K562 (cell line): Measurements from ENCODE around the gene EGR1. TPM values are rescaled to one million over a fixed set of nuclear protein-coding genes. Genes with fewer than 3 reads are reported as not detected.

Experiments
- ESRRA ChIP-seq: fragments of 450-650 bp; IDR thresholded peaks from 2 replicates; pipeline ENCODE4 v1.6.1; 2014; ENCODE audit warnings: low read depth, mild to moderate bottlenecking, moderate library complexity, borderline replicate concordance
- FOXA3 ChIP-seq, 2 experiments: fragments of 450-650 bp in 1 of 2; sonication (generic) in 1 of 2; formaldehyde crosslinking; IDR thresholded peaks in 1 of 2; conservative IDR thresholded peaks in 1 of 2; 2 replicates each; pipeline versions ENCODE4 v1.4.0 to v1.8.0; 2020 to 2022; ENCODE audit warnings: mild to moderate bottlenecking in 2 of 2, missing genetic modification reagents in 1 of 2
- FOXJ2 ChIP-seq: fragments of 200-800 bp; sonication (Bioruptor generic); IDR thresholded peaks from 2 replicates; pipeline ENCODE4 v1.6.1; 2016; ENCODE audit warnings: missing genetic modification characterization, missing compliant biosample characterization
- GMEB1 ChIP-seq: fragments of 250-450 bp; sonication (Bioruptor Pico); IDR thresholded peaks from 2 replicates; pipeline ENCODE4 v1.4.0; 2020; ENCODE audit warnings: mild to moderate bottlenecking
- HDGF ChIP-seq: fragments of 450-650 bp; IDR thresholded peaks from 2 replicates; pipeline ENCODE4 v1.6.1; 2016
- HMBOX1 ChIP-seq: sonication (generic); IDR thresholded peaks from 2 replicates; pipeline ENCODE4 v1.6.1; 2016
- KDM2B ChIP-seq: fragments of 250-450 bp; sonication (Bioruptor Pico); IDR thresholded peaks from 2 replicates; pipeline ENCODE4 v1.8.0; 2021; ENCODE audit warnings: mild to moderate bottlenecking, moderate library complexity
- MAFF ChIP-seq: IDR thresholded peaks from 2 replicates; pipeline ENCODE4 v1.6.1; 2012; ENCODE audit warnings: low read length, improper control_type of control experiment
- MAX ChIP-seq: sonication (generic); formaldehyde crosslinking; IDR thresholded peaks from 2 replicates; pipeline ENCODE4 v1.9.0; 2022; ENCODE audit warnings: mild to moderate bottlenecking, missing genetic modification reagents
- MBD2 ChIP-seq: sonication (generic); IDR thresholded peaks from 2 replicates; pipeline ENCODE4 v1.6.1; 2016; ENCODE audit warnings: low read depth, borderline replicate concordance
- STAT5B ChIP-seq: fragments of 250-450 bp; sonication (Bioruptor Pico); IDR thresholded peaks from 2 replicates; pipeline ENCODE4 v1.8.0; 2021; ENCODE audit warnings: mild to moderate bottlenecking, inconsistent platforms
- STAT6 ChIP-seq: sonication (generic); formaldehyde crosslinking; IDR thresholded peaks from 2 replicates; pipeline ENCODE4 v1.8.1; 2023; ENCODE audit warnings: mild to moderate bottlenecking, missing genetic modification reagents
- TAF9B ChIP-seq: fragments of 450-650 bp; IDR thresholded peaks from 2 replicates; pipeline ENCODE4 v1.6.1; 2018; ENCODE audit warnings: mild to moderate bottlenecking; ENCODE audit not compliant: partially characterized antibody
- TSC22D4 ChIP-seq: fragments of 450-650 bp; IDR thresholded peaks from 2 replicates; pipeline ENCODE4 v1.6.1; 2016; ENCODE audit warnings: missing genetic modification characterization, missing biosample characterization, control low read depth
- U2AF2 ChIP-seq: fragments of 200-400 bp; formaldehyde crosslinking; optimal IDR thresholded peaks from 2 replicates; pipeline ENCODE3; 2017; ENCODE audit warnings: low read depth, mild to moderate bottlenecking, low read length
- YY1 ChIP-seq, 3 experiments: IDR thresholded peaks; 2 replicates each; pipeline ENCODE4 v1.6.1; 2011; ENCODE audit warnings: low read length in 2 of 3, mild to moderate bottlenecking in 2 of 3, moderate library complexity in 2 of 3, borderline replicate concordance in 1 of 3, control low read depth in 1 of 3, low read depth in 1 of 3; ENCODE audit not compliant: insufficient read depth in 3 of 3, insufficient replicate concordance in 2 of 3, control insufficient read depth in 1 of 3, insufficient read length in 1 of 3; ENCODE audit errors: extremely low read depth in 1 of 3
- ZEB2 ChIP-seq: fragments of 450-650 bp; IDR thresholded peaks from 2 replicates; pipeline ENCODE4 v1.6.1; 2016
- ZNF175 ChIP-seq: fragments of 200-800 bp; sonication (Bioruptor generic); IDR thresholded peaks from 2 replicates; pipeline ENCODE4 v1.6.1; 2016; ENCODE audit warnings: low read depth, mild to moderate bottlenecking, missing genetic modification characterization, missing compliant biosample characterization
- polyA plus RNA-seq, 8 experiments: library from polyadenylated mRNA; depleted of rRNA in 4 of 8; stranded (reverse) in 5 of 8; unstranded in 3 of 8; fragments of >200 nt; fragmentation: Nextera tagmentation in 2 of 8; fragmentation: Illumina TruSeq in 1 of 8; extraction: Ambion mirVana in 2 of 8; extraction: Trizol in 1 of 8; gene quantifications; 2 replicates each; pipeline versions ENCODE4 v1.2.1 to v1.2.3, GENCODE V29; 2011 to 2014; ENCODE audit warnings: inconsistent platforms in 1 of 8, missing spikeins in 1 of 8
- total RNA-seq, 7 experiments: library from RNA; depleted of rRNA in 6 of 7; stranded (reverse); fragments of >200 nt in 6 of 7; fragmentation: Illumina TruSeq in 2 of 7; extraction: Trizol in 2 of 7; gene quantifications; 2 replicates each; pipeline versions ENCODE4 v1.2.1 to v1.2.3, GENCODE V29; 2011 to 2021; ENCODE audit warnings: low replicate concordance in 1 of 7
- TF ChIP-seq, protein P1 (sequence below): sonication (generic); formaldehyde crosslinking; IDR thresholded peaks from 2 replicates; pipeline ENCODE4 v1.5.0; 2020; ENCODE audit warnings: missing genetic modification reagents
- TF ChIP-seq, protein P2 (sequence below): IDR thresholded peaks from 2 replicates; pipeline ENCODE4 v1.6.1; 2014; ENCODE audit warnings: antibody characterized with exemption

The EGR1 gene
- total and polyA plus RNA-seq, 9 of the 15 experiments (the other 6 are each of a cell fraction or from before 2014, with no cell fraction given): 1.3 to 132 (median 21.5) TPM

DNA sequence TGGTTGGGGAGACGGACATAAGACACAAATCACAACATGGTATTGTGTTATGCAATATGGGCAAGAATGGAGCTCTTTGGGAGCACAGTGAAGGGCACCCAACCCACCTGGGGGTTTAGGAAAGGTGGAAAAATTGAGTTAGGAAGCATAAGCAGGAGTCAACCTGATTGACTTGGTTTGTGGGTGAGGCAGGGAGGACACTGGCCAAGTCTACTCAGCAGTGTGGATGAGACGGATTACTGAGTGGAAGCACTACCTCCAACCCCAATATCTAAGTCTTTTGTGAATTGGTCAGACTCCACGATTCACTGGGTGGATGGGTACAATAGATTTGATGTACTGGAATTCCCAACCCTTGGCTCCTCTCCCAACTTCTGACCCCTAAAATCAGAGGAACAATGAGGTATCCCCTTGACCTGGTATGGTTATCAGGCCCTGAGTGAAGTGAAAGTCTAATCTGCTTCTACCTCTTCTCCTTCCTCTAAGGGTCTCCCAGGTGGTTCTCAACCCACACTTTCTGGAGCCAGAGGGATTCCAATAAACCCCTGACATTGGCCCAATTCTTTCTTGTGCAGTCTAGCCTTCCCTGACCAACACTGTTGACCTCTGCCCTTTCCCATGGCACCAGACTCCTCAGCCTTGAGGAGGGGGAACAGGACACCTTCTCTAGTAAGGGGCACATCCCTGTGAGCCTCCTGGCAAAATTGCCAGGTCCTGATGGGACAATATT is 5.2 kb downstream of the EGR1 start (continued):
- TF ChIP-seq STAT6 (no peak), HDGF (no peak), TSC22D4 (tag) (no peak), MAFF (peak; percentile 23; the same call in 1 of the 2 replicates), KDM2B (CRISPR knock-in tag) (no peak), U2AF2 (no peak), FOXJ2 (tag) (no peak), ZNF175 (no peak), TAF9B (no peak), MBD2 (no peak; the same call in 1 of the 2 replicates), ZEB2 (peak; percentile 70), STAT5B (no peak), ESRRA (no peak), GMEB1 (CRISPR knock-in tag) (no peak), FOXA3 (CRISPR knock-in tag; conservative IDR thresholded peaks at IDR 0.05 in 1 of 2, IDR thresholded peaks at IDR 0.05 in 1 of 2) (no peak), HMBOX1 (no peak), YY1 (IDR thresholded peaks at IDR 0.05; ENCODE audit: borderline replicate concordance in 1 of 3, control insufficient read depth in 1 of 3, extremely low read depth in 1 of 3, insufficient read depth in 3 of 3, insufficient read length in 1 of 3, insufficient replicate concordance in 2 of 3, low read depth in 1 of 3, low read length in 2 of 3) (peak in 1 of 3 experiments; percentile 24), MAX (CRISPR knock-in tag) (no peak)
- TF ChIP-seq, protein P1, sequence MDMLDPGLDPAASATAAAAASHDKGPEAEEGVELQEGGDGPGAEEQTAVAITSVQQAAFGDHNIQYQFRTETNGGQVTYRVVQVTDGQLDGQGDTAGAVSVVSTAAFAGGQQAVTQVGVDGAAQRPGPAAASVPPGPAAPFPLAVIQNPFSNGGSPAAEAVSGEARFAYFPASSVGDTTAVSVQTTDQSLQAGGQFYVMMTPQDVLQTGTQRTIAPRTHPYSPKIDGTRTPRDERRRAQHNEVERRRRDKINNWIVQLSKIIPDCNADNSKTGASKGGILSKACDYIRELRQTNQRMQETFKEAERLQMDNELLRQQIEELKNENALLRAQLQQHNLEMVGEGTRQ: no peak
- TF ChIP-seq, protein P2, sequence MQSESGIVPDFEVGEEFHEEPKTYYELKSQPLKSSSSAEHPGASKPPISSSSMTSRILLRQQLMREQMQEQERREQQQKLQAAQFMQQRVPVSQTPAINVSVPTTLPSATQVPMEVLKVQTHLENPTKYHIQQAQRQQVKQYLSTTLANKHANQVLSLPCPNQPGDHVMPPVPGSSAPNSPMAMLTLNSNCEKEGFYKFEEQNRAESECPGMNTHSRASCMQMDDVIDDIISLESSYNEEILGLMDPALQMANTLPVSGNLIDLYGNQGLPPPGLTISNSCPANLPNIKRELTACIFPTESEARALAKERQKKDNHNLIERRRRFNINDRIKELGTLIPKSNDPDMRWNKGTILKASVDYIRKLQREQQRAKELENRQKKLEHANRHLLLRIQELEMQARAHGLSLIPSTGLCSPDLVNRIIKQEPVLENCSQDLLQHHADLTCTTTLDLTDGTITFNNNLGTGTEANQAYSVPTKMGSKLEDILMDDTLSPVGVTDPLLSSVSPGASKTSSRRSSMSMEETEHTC: no peak
